Ishikawa (cell line): ENCODE data around the gene FAM25A.

Experiments used
- CEBPB ChIP-seq: IDR thresholded peaks from 2 replicates; pipeline ENCODE4 v1.6.1; 2012
- CREB1 ChIP-seq: IDR thresholded peaks from 2 replicates; pipeline ENCODE4 v1.6.1; 2012; ENCODE audit warnings: low read depth
- EGR1 ChIP-seq: IDR thresholded peaks from 2 replicates; pipeline ENCODE4 v1.6.1; 2012
- EP300 ChIP-seq: IDR thresholded peaks from 2 replicates; pipeline ENCODE4 v1.6.1; 2012; ENCODE audit warnings: borderline replicate concordance
- FOXM1 ChIP-seq: IDR thresholded peaks from 2 replicates; pipeline ENCODE4 v1.6.1; 2012; ENCODE audit warnings: low read depth, borderline replicate concordance
- MAX ChIP-seq: IDR thresholded peaks from 2 replicates; pipeline ENCODE4 v1.6.1; 2012
- NFIC ChIP-seq: IDR thresholded peaks from 2 replicates; pipeline ENCODE4 v1.6.1; 2012
- RAD21 ChIP-seq: IDR thresholded peaks from 2 replicates; pipeline ENCODE4 v1.6.1; 2012; ENCODE audit warnings: low read depth
- REST ChIP-seq: IDR thresholded peaks from 2 replicates; pipeline ENCODE4 v1.6.1; 2012; ENCODE audit warnings: low read depth, mild to moderate bottlenecking
- TAF1 ChIP-seq: IDR thresholded peaks from 2 replicates; pipeline ENCODE4 v1.6.1; 2012; ENCODE audit warnings: low read depth, mild to moderate bottlenecking
- TCF12 ChIP-seq: IDR thresholded peaks from 2 replicates; pipeline ENCODE4 v1.6.1; 2012; ENCODE audit warnings: low read depth
- TEAD4 ChIP-seq: IDR thresholded peaks from 2 replicates; pipeline ENCODE4 v1.6.1; 2012
- YY1 ChIP-seq: IDR thresholded peaks from 2 replicates; pipeline ENCODE4 v1.6.1; 2012; ENCODE audit warnings: low read depth
- ZBTB7A ChIP-seq: IDR thresholded peaks from 2 replicates; pipeline ENCODE4 v1.6.1; 2012; ENCODE audit warnings: low read depth
- TF ChIP-seq, protein P1 (sequence below): IDR thresholded peaks from 2 replicates; pipeline ENCODE4 v1.6.1; 2012

FAM25A gene

GRCh38 chr10:86988520-86988919 is 31.6 kb upstream of the FAM25A start:
- TF ChIP-seq TCF12 (no peak), EGR1 (no peak), NFIC (no peak), TAF1 (no peak), EP300 (no peak), ZBTB7A (no peak), REST (no peak), MAX (no peak), FOXM1 (no peak), RAD21 (no peak), YY1 (no peak), CREB1 (no peak), TEAD4 (no peak), CEBPB (no peak)
- TF ChIP-seq, protein P1, sequence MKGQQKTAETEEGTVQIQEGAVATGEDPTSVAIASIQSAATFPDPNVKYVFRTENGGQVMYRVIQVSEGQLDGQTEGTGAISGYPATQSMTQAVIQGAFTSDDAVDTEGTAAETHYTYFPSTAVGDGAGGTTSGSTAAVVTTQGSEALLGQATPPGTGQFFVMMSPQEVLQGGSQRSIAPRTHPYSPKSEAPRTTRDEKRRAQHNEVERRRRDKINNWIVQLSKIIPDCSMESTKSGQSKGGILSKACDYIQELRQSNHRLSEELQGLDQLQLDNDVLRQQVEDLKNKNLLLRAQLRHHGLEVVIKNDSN = no peak

DNA sequence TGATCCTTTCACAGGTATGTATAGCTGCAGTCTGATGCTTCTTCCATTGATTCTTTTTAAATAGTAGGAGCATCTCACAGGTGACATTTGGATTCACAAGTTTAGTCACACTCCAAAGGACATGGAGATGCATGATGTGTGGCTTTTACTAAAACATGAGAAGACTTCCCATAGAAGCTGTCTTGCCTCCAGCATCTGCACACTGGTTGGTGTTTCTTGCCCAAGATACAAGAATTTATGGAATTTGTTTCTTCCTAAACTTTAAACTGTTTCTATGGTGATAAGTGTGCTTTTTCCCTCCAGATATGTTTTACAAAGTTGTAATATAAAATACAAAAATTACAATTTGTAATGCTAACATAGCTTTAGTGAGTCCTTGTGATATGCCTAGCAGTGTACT is 27.6 kb upstream of the FAM25A start:
- TF ChIP-seq CREB1 (no peak), EGR1 (no peak), TEAD4 (no peak), EP300 (no peak), TAF1 (no peak), YY1 (no peak), MAX (no peak), NFIC (no peak), RAD21 (no peak), ZBTB7A (no peak), FOXM1 (no peak), TCF12 (no peak), REST (no peak), CEBPB (no peak)
- TF ChIP-seq, protein P1 = no peak

DNA sequence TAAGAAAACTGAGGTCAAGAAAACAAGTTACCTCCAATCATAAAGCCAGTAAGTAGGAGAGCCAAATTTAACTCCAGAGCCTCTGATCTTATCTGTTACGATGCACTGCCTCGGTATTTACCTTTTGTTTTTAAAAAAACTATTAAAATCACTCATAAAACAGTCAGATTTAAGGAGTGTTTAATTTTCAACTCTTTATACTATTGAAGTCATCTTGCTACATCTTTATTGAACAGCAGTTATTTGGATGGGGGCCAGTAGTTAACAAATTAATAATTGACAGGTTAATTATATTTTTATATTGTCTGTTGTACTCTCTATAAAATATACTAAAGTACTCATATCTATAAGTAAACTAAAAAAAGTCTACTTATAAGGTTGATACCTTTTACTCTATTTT is 27.2 kb upstream of the FAM25A start:
- TF ChIP-seq EGR1 (no peak), ZBTB7A (no peak), MAX (no peak)

GRCh38 chr10:87000491-87000890 is 19.6 kb upstream of the FAM25A start:
- TF ChIP-seq, protein P1 = no peak
- TF ChIP-seq CEBPB (no peak), MAX (no peak), TCF12 (no peak), CREB1 (no peak), TAF1 (no peak), EGR1 (no peak), TEAD4 (no peak), EP300 (no peak), RAD21 (no peak), REST (no peak)
